DMS114 treated with DMSO at 0.1 percent for 48 hours (cell line): Measurements from ENCODE around the gene TTLL6.

Experiments used
- DNase-seq: peaks from one replicate; lab custom pipeline; 2025; ENCODE audit not compliant: unreplicated experiment; lab: John Stamatoyannopoulos, UW

Gene TTLL6

GRCh38 chr17:48738803-48739526 lies 78.1 kb downstream of the TTLL6 start:
- DNase-seq, result no peak

- DNase-seq, result no peak
These were observed 78.6 kb downstream of the TTLL6 start for GRCh38 chr17:48738424-48738802.

- no peak for DNase-seq
These were observed 79.5 kb downstream of the TTLL6 start for GRCh38 chr17:48737330-48738043.

GRCh38 chr17:48735062-48735351 lies 82.0 kb downstream of the TTLL6 start:
- no peak for DNase-seq

- no peak for DNase-seq
These were observed 82.5 kb downstream of the TTLL6 start for GRCh38 chr17:48734333-48735061.

- DNase-seq, result no peak
These were observed 83.2 kb downstream of the TTLL6 start for GRCh38 chr17:48733632-48734328.

- no peak for DNase-seq
These were observed 84.1 kb downstream of the TTLL6 start for GRCh38 chr17:48732688-48733629.

GRCh38 chr17:48731355-48731754 lies 85.7 kb downstream of the TTLL6 start:
- DNase-seq, result no peak

GRCh38 chr17:48730240-48730550 lies 86.8 kb downstream of the TTLL6 start:
- no peak for DNase-seq

- no peak for DNase-seq
These were observed 87.4 kb downstream of the TTLL6 start for GRCh38 chr17:48729335-48730239.

GRCh38 chr17:48728232-48729231 lies 88.5 kb downstream of the TTLL6 start, which contains the start of gene HOXB13:
Gene HOXB13 (minus strand): TSS chr17:48728750. CDS start chr17:48728593, 157 bp downstream.
- DNase-seq, result peak; percentile 40

- DNase-seq, result no peak
These were observed 89.4 kb downstream of the TTLL6 start for GRCh38 chr17:48727415-48728175.

- no peak for DNase-seq
These were observed 90.1 kb downstream of the TTLL6 start for GRCh38 chr17:48726916-48727286.

- no peak for DNase-seq
These were observed 90.7 kb downstream of the TTLL6 start for GRCh38 chr17:48726114-48726915.

- DNase-seq, result no peak
These were observed 91.6 kb downstream of the TTLL6 start for GRCh38 chr17:48725288-48726064.

- DNase-seq, result no peak
These were observed 92.1 kb downstream of the TTLL6 start for GRCh38 chr17:48725004-48725287.
